H1 (cell line): ENCODE measurements around the gene KCNH6.

Source experiments
- CHD2 ChIP-seq: IDR thresholded peaks from 2 replicates; pipeline ENCODE4 v1.6.1; 2012; ENCODE audit warnings: low read length, improper control_type of control experiment
- EP300 ChIP-seq, 2 experiments: IDR thresholded peaks; 1 replicate in 1 of 2; 2 replicates in 1 of 2; pipeline ENCODE4 v1.6.1; 2011 to 2012; ENCODE audit warnings: low read depth in 2 of 2, low read length in 2 of 2, mild to moderate bottlenecking in 2 of 2, borderline replicate concordance in 1 of 2, inconsistent platforms in 1 of 2, moderate library complexity in 1 of 2
- JUN ChIP-seq: IDR thresholded peaks from 2 replicates; pipeline ENCODE4 v1.6.1; 2011; ENCODE audit warnings: low read depth, mild to moderate bottlenecking, improper control_type of control experiment, low read length
- MAFK ChIP-seq: IDR thresholded peaks from 2 replicates; pipeline ENCODE4 v1.6.1; 2012; ENCODE audit warnings: low read depth, mild to moderate bottlenecking, improper control_type of control experiment, low read length
- POLR2A ChIP-seq, 2 experiments: IDR thresholded peaks; 1 replicate in 1 of 2; 2 replicates in 1 of 2; pipeline ENCODE4 v1.6.1; 2011; ENCODE audit warnings: low read depth in 2 of 2, low read length in 2 of 2, mild to moderate bottlenecking in 2 of 2; ENCODE audit errors: control extremely low read depth in 1 of 2
- POLR2AphosphoS5 ChIP-seq: IDR thresholded peaks from 2 replicates; pipeline ENCODE4 v1.6.1; 2011; ENCODE audit warnings: low read depth, low read length
- SP2 ChIP-seq: IDR thresholded peaks from 2 replicates; pipeline ENCODE4 v1.6.1; 2012; ENCODE audit warnings: mild to moderate bottlenecking, low read length, inconsistent platforms
- TAF1 ChIP-seq: IDR thresholded peaks from 2 replicates; pipeline ENCODE4 v1.6.1; 2011; ENCODE audit warnings: mild to moderate bottlenecking, low read depth, low read length
- TCF12 ChIP-seq: IDR thresholded peaks from 2 replicates; pipeline ENCODE4 v1.6.1; 2011; ENCODE audit warnings: low read depth, mild to moderate bottlenecking, low read length
- TEAD4 ChIP-seq: IDR thresholded peaks from 2 replicates; pipeline ENCODE4 v1.6.1; 2012; ENCODE audit warnings: low read depth, low read length, inconsistent platforms, mixed read lengths
- TF ChIP-seq, protein P1 (sequence below), 3 experiments: IDR thresholded peaks; 1 replicate in 2 of 3; 2 replicates in 1 of 3; pipeline versions ENCODE4 v1.5.1 to v1.6.1; 2011; ENCODE audit warnings: low read length in 3 of 3, mild to moderate bottlenecking in 3 of 3, inconsistent platforms in 2 of 3, low read depth in 1 of 3, moderate library complexity in 1 of 3; ENCODE audit not compliant: insufficient read depth in 1 of 3; ENCODE audit errors: control extremely low read depth in 1 of 3
- TF ChIP-seq, protein P2 (sequence below): IDR thresholded peaks from 2 replicates; pipeline ENCODE4 v1.6.1; 2012; ENCODE audit warnings: low read length, inconsistent platforms
- TF ChIP-seq, protein P3 (sequence below): IDR thresholded peaks from 2 replicates; pipeline ENCODE4 v1.6.1; 2011; ENCODE audit warnings: low read length, improper control_type of control experiment
- TF ChIP-seq, protein P4 (sequence below): IDR thresholded peaks from 2 replicates; pipeline ENCODE4 v1.6.1; 2011; ENCODE audit warnings: low read depth, mild to moderate bottlenecking, low read length; ENCODE audit not compliant: insufficient read depth

DNA sequence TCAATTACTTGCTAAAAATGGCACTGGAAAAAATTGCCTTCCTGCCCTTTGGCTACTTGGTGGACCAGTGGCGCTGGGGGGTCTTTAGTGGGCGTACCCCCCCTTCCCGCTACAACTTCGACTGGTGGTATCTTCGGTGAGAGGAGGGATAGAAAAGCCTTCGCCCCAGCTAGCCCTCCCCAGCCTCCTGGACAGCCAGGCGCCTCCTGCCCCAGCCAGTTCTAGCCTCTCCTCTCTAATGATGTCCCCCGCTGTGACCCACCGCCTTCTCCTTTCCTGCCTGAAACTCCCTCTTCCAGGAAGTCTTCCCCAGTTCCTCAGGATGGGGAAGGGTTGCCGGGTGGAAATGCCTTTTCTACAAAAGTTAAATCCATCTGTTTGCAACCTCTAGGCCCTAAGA, 40.1 kb upstream of the KCNH6 start:
- TF ChIP-seq TCF12 (no peak), POLR2A (IDR thresholded peaks at IDR 0.05; ENCODE audit: control extremely low read depth in 1 of 2, low read depth in 2 of 2, low read length in 2 of 2) (no peak), SP2 (no peak), EP300 (IDR thresholded peaks at IDR 0.05; ENCODE audit: borderline replicate concordance in 1 of 2, low read depth in 2 of 2, low read length in 2 of 2) (no peak), POLR2AphosphoS5 (no peak), JUN (no peak), MAFK (no peak), TAF1 (no peak), TEAD4 (no peak), CHD2 (no peak)
- TF ChIP-seq, protein P1, sequence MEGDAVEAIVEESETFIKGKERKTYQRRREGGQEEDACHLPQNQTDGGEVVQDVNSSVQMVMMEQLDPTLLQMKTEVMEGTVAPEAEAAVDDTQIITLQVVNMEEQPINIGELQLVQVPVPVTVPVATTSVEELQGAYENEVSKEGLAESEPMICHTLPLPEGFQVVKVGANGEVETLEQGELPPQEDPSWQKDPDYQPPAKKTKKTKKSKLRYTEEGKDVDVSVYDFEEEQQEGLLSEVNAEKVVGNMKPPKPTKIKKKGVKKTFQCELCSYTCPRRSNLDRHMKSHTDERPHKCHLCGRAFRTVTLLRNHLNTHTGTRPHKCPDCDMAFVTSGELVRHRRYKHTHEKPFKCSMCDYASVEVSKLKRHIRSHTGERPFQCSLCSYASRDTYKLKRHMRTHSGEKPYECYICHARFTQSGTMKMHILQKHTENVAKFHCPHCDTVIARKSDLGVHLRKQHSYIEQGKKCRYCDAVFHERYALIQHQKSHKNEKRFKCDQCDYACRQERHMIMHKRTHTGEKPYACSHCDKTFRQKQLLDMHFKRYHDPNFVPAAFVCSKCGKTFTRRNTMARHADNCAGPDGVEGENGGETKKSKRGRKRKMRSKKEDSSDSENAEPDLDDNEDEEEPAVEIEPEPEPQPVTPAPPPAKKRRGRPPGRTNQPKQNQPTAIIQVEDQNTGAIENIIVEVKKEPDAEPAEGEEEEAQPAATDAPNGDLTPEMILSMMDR (IDR thresholded peaks at IDR 0.05; ENCODE audit: control extremely low read depth in 1 of 3, insufficient read depth in 1 of 3, low read depth in 1 of 3, low read length in 3 of 3): no peak
- TF ChIP-seq, protein P2, sequence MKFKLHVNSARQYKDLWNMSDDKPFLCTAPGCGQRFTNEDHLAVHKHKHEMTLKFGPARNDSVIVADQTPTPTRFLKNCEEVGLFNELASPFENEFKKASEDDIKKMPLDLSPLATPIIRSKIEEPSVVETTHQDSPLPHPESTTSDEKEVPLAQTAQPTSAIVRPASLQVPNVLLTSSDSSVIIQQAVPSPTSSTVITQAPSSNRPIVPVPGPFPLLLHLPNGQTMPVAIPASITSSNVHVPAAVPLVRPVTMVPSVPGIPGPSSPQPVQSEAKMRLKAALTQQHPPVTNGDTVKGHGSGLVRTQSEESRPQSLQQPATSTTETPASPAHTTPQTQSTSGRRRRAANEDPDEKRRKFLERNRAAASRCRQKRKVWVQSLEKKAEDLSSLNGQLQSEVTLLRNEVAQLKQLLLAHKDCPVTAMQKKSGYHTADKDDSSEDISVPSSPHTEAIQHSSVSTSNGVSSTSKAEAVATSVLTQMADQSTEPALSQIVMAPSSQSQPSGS: no peak
- TF ChIP-seq, protein P3, sequence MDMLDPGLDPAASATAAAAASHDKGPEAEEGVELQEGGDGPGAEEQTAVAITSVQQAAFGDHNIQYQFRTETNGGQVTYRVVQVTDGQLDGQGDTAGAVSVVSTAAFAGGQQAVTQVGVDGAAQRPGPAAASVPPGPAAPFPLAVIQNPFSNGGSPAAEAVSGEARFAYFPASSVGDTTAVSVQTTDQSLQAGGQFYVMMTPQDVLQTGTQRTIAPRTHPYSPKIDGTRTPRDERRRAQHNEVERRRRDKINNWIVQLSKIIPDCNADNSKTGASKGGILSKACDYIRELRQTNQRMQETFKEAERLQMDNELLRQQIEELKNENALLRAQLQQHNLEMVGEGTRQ: no peak
- TF ChIP-seq, protein P4, sequence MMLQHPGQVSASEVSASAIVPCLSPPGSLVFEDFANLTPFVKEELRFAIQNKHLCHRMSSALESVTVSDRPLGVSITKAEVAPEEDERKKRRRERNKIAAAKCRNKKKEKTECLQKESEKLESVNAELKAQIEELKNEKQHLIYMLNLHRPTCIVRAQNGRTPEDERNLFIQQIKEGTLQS: no peak
